NCI-H1417 (cell line): ENCODE data around the gene NIN.
A peak's percentile ranks its signal among the peaks of the same experiment; 100 is the strongest.

Experiments
- DNase-seq, 3 experiments: peaks; one replicate each; lab custom pipeline; 2025; lab: John Stamatoyannopoulos, UW

Gene NIN

DNA sequence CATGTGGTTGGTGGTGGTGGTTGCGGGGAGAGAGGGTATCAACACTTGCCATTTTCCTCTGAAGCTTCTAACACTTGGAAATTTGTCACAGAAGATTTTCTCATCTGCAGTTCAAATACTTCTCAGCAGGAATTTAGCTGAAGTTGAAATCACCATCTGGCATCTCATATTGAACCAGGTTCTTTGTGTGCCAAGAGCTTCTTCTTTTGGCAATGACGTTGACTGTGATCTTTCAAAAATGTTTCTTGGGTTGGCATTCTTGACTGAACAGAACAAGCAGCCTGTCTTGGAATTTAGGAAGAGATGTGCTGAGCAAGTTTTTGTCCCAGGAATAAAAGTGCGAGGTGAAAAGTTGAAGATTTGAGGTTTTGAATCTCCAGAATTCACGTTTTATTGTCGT lies 8.7 kb upstream of the NIN start:
- DNase-seq, result no peak

GRCh38 chr14:50839048-50839447 lies 8.1 kb upstream of the NIN start:
- no peak for DNase-seq

GRCh38 chr14:50837850-50838470 lies 7.0 kb upstream of the NIN start:
- no peak for DNase-seq

DNA sequence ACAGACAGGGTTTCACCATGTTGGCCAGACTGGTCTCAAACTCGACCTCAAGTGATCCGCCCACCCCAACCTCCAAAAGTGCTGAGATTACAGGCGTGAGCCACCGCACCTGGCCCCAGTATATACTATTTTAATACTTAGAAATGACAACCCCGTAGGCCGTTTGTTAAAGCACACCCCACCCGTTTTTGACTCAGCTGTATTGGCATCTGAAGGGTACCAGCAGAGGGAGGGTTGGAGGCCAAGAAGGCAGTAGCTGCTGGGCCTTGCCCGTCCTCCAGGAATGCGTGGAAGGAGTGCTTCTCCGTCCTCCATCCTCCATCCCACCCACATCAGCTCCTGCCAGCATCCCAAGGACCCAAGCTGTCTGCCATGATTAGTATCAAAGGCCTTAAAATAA lies 6.3 kb upstream of the NIN start:
- no peak for DNase-seq

GRCh38 chr14:50836515-50836914 lies 5.6 kb upstream of the NIN start:
- DNase-seq, result no peak

- peak in 1 of 3 experiments; percentile 62 for DNase-seq
Observed at GRCh38 chr14:50835280-50835679, 4.3 kb upstream of the NIN start.

GRCh38 chr14:50834802-50835276 lies 3.9 kb upstream of the NIN start:
- no peak for DNase-seq

DNA sequence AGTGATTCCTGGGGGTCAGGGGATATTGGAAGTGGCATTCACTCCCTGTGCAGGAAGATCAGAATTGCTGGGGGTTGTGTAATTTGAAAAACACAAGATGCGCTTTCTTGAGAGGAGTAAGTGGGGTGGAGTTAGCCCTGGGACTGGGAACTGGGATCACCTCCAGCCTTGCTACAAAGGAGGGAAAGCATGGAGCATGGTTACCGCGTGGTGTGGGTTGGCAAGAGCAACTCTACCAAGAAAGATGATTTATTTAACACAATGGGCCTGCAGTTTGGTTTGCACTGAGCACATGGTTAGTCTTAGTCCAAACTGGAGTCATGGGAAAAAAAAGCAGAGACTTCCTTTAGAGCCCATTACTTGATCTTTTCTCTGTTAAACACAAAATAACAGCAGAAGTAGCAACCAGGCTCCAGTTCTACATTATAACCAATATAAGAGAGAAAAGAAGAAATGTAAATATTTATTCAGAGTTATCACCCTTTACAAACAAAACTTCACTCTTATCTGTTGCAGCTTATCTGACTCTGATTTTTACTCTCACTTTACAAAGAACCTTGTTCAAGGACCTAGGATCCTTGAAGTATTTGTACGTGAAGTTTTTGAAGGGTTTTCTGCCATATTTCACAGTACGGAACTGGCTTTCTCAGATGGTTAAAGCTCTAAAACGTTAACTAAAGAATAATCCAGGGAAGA lies 2.1 kb upstream of the NIN start:
- DNase-seq, result no peak

DNA sequence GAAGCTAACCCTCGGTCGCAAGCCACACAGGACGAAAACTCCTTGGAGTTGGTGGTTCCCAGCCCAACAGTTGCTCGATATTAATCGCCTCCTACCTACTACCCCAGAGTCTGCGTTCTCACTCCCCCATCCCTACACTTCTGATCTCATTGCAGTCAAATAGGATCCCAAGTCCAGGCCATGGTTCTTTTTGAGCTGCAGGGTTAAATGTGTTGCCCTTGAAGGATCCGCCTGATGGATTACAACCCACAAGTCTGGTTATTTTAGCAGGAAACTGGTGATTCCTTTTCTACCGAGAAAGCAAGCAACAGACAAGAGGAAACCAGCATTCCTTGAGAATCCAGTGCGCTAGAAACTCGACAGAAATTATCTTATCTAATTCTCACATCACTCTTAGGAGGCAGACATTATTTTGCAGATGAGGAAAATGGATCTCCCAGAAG lies 785 bp upstream of the NIN start:
- no peak for DNase-seq

GRCh38 chr14:50830044-50830931 lies 674 bp downstream of the NIN start:
- DNase-seq, result peak; percentile 60 to 88 (median 87)

DNA sequence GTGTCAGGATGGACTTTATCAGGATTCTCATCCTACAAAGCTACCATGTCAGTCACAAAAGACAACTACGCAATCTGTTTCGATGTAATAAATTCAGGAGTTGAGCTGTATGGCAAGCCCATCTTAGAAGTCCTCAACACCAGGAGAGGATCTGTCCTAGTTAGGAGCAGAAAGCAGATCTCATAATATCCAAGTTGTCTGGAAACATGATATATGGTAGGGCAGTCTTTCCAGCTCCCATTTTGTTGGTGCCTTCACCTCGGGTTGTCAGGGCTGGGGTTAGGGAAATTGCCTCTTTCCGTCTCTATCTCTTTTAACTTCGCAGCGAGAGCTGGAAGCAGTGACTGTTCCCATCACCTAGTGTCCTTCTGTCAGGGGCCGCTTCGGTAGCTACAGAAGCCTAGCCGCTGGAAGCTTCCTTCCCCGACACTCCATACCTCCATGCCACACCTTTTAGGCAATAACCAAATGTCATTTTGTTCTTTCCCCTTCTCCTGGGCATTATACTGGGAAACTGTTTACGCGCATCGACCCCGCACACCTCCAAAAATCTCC lies 1.4 kb downstream of the NIN start:
- DNase-seq, result peak in 1 of 3 experiments; percentile 69

GRCh38 chr14:50828721-50829488 lies 2.1 kb downstream of the NIN start:
- peak in 2 of 3 experiments; percentile 15 to 54 for DNase-seq

- DNase-seq, result no peak
Observed at GRCh38 chr14:50826681-50827080, 4.3 kb downstream of the NIN start.

- DNase-seq, result no peak
Observed at GRCh38 chr14:50825307-50825706, 5.7 kb downstream of the NIN start.

DNA sequence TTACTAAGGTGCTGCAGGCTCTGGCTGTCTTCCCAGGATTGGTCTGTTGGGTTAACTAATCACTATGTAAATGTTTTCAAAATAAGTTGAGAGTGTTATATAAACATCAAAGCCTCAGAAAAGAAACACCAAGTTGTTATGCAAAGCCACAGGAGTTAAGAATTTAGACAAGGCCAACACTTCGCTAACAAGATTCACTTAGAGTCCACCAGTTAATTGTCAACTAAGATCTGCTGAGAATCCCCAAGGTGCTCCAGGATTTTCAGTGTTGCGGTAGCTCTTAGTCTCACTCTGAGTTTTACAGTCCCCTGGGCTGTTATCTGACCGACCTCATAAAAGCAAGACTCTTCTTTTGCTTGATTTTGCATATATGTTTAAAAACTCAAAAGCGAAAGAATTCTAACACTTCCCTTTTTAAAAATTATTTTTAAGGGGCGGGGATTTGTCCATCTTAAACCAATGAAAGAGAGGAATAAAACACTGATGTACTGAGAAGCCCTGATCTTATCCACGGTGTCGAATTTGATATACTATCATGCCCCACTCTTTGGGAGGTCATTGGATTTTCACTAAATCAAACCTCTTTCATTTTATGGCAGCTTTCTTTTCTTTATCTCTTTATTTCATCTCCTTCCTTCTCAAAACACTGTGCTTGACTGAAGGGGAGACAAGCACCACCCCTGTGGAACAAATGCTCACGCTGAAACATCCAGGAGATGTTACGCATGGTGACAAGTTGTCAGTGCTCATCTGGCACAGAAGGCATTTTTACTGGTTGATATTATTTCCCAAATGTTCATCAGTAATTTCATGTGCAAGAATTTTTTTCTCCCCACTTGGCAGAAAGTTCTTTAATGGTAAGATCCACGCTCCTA lies 7.0 kb downstream of the NIN start:
- no peak for DNase-seq

GRCh38 chr14:50823051-50823761 lies 7.8 kb downstream of the NIN start:
- no peak for DNase-seq

DNA sequence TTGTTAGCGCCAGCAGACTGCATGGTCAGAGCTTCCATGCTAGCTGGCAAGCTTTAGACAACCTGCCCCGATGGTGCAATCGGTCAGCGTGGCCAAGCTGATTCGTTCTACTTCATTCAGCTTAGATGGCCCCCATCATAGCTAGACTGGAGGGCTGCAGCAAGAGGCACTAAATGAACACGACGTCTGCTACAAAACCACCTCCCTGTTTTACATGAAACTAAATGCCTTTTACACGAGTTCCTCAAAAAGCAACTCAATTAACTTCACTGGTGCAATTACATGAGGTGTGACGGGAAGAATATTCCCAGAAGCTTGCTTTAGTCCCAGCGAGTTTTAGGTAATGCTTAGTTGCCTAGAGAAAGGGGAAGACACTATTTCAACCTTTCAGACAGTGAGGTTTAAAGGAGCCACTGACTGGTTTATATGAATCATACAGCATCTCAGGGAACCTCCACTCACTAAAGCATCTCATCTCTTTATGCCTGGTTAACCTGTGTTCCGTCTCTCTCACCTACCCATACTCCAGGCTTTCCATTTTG lies 8.4 kb downstream of the NIN start:
- DNase-seq, result no peak

- no peak for DNase-seq
Observed at GRCh38 chr14:50821510-50822464, 9.2 kb downstream of the NIN start.
